Dermis blood vessel endothelial cell (primary cell): ENCODE data around the gene DTD1. TPM values are rescaled to one million over a fixed set of nuclear protein-coding genes. Genes with fewer than 3 reads are reported as not detected.

Experiments used
- DNase-seq: peaks from one replicate; pipeline ENCODE4 v3.0.0; 2010
- total RNA-seq: library from RNA; depleted of rRNA; stranded (reverse); fragments of >200 nt; gene quantifications from 2 replicates; pipeline ENCODE4 v1.2.3, GENCODE V29; 2014

Gene DTD1
- total RNA-seq, 1 donor from 2014 or later = 54.5 TPM

DNA sequence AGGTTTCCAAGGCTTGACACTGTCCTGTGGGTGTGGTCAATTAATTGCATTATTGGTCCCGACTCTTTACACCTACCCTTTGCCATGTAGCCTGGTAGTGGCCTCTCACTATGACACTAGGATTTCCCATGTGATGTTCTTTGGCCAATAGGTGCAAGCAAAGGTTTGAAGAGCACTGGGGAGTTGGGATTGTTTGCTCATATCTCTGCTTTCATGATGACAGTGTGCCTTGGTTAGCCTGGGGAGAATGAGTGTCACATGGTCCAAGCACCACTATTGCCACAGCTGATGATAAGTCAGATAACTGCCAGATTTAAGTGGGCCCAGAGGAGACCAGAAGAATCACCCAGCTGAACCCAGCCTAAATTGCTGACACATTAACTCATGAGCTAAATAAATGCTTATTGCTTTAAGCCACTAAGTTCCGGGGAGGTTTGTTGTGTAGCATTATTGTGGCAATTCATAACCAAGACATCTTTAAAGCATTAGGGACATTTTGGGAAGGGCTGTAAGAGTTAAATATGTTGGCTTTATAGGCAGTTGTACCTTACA, 208.5 kb downstream of the DTD1 start:
- DNase-seq = no peak

DNA sequence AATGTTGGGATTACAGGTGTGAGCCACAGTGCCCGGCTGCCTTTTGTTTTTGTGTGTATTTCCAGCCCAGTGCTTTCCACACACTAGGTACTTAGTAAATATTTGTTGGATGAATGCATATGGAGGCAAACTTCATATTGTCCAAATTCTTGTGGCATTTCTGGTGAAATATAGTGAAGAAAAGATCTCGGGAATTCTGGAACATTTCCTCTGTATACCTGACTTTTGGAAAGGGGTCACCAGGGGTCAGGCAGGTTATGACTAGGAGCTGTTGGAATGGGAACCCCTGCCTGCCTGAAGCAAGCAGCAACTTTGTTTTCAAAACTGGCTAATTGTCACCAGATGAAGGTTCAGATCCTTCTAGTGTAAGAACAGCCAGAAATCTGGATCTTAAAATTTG, 213.7 kb downstream of the DTD1 start:
- DNase-seq = no peak

DNA sequence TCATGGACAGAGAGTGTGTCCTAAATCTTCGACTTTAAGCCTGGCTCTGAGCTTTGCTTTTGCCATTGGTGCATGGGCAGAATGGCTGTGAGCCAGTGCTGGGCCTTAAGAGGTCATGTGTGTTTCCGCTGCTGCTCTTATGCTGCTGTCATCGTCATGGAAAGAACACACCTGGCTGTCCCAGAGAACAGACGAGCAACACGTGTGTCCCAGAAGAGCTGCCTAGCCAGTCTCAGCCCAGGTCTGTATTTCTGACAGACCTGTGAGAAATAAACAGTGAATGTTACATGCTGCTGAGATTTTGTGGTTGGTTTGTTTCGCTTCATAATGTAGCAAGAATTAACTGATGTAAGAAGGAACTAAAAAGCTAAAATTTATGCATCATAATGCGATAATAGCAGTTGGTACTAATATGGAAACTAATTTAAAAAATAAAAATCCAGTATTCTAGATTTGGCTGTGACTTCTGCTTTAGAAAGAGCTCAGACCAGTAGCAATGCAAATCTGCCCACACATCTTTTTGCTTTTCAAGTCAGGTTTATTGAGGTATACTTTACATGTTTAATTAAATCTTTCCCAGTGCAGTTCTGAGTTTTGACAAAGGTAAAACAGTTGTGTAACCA, 214.3 kb downstream of the DTD1 start:
- DNase-seq = no peak

DNA sequence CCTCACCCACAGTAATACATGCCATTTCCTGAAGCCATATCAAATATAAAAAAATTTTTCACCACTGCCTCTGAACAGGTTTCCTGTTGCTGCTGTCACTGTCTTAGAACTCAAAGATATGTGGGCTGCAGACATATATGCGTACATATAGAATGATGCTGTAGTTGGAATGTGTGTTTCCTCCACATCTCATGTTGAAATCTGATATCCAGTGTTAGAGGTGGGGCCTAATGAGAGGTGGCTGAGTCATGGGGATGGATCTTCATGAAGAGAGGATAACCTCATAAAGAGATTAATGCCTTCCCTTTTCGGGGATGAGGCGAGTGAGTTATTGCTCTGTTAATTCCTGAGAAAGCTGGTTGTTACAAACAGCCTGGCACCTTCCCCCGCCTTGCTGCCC, 218.0 kb downstream of the DTD1 start:
- DNase-seq = no peak

DNA sequence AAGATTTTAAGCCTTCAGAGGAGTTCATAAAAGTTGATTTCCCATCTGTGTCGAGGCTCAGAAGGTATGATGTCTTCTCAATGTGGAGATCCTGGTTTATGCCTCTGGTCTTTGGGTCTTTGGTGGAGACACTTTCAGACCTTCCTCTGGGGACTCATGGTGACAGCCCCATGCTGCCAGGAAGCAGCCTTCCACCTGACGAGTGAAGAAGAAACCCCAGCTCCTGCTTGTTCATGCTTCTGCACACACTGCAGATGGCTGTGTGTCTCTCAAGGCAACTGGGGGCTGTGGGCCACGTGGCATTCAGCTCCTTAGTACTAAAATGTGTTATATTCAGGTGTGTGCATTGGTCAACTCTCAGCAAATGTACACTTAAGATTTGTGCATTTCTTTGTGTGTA, 220.9 kb downstream of the DTD1 start:
- DNase-seq = no peak

DNA sequence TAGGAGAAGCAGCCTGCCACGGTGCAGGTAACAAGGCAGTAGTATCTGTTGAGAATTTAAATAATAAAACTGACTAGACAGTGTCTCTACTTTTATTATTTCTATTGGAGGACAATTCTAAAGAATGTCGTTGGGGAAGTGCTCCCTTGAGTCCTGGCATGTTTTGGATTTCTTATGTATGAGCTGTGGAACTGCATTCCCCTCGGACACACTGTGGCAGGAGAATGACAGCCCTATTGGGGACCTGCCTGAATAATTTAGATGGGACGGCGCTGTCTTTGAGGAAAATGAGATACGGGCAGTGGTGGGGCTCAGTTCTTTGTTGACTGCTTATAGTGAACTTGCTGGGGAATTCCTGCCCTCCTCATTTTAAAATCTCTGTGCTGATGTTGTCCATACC, 223.3 kb downstream of the DTD1 start:
- no peak for DNase-seq

DNA sequence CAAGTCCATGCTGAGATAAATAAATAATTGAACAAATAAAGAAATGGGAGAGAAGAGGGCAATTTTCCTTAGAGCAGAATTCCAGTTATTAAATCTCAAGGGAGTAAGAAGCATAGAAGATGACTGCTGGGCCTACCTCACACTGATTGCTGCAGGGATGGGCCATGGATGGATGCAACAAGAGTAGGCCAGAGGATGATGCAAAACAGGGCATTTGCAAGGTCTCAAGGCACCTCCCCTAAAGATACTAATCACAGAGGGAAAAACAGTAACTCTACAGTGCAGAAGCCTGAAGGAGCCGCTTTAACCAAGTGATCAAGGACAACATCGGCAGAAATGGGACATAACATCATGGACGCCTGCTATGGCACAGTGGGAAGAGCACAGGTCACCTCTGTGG, 224.1 kb downstream of the DTD1 start:
- DNase-seq = no peak

DNA sequence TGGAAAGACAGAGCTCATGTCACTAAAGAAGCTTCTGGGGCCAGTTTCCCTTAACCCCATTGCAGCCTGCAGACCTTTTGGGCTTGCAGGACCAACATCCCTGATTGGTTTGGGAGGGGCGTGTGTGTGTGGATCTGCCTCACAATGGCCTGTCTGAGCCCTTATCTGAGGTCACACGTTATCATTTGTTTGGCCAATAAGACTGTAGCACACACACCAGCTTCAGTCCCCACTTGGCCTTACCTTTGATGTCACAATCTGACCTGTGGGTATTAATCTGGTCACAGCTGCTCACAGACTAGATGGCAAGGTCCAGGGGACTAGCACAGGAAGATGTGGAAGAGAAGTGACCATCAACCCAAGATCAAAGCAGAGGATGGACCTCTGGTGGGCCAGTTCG, 225.6 kb downstream of the DTD1 start, which contains the start of gene SCP2D1:
Gene SCP2D1 (plus strand): TSS at position 301 of the 400 bp plus-strand sequence. CDS start 33 bp downstream, at position 334.
- no peak for DNase-seq

DNA sequence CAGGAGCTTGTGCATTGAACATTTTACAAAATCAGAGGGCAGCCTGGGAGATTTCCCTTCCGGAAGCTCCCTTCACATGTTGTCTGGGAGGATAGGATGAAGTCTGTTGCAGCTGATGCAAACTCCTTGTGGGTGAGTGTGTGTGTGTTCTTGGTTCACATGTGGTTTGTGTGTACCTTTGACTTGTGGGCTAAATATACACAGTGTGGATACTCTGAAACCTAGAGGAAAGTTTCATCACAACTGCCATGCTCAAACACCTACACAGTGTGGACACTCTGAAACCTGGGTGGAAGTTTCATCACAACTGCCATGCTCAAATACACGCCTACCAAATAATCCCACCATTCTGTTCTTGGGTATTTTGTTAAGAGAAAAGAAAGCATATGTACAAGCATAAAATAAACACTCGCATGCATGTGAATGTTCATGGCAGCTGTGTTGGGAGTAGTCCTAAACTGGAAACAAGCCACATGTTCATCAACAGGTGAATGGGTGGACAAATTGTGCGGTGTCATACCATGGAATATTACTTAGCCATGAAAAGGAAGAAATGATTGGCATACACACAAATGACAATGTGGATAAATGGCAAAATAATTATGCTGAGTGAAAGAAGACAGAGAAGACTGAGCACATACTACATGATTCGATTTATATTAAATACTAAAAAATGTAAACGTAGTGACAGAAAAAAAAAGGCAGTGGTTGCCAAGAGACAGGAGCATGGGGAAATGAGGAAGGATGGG, 227.5 kb downstream of the DTD1 start:
- DNase-seq = no peak

Other genes with a start within 250 kb of the DTD1 start
- 0.34 and 0.70 TPM in 2 replicates for gene DZANK1, start 121.0 kb upstream of the DTD1 start, total RNA-seq
- 9.0 and 11.6 TPM in 2 replicates for gene POLR3F, start 120.7 kb upstream of the DTD1 start, total RNA-seq
- 14.5 and 14.7 TPM in 2 replicates for gene RBBP9, start 90.8 kb upstream of the DTD1 start, total RNA-seq
- gene SEC23B, start 80.1 kb upstream of the DTD1 start, total RNA-seq = 42.9 and 51.5 TPM in 2 replicates
- gene SMIM26, start 20.6 kb upstream of the DTD1 start, total RNA-seq = 45.9 and 106 TPM in 2 replicates
- not detected in 2 replicates for gene SCP2D1, start 225.7 kb downstream of the DTD1 start, total RNA-seq